HEK293T (cell line): ENCODE results near the gene FBXW7.

ENCODE experiments used
- ARNT ChIP-seq: fragments of 450-650 bp; IDR thresholded peaks from 2 replicates; pipeline ENCODE4 v1.6.1; 2017; ENCODE audit warnings: mild to moderate bottlenecking
- BHLHE40 ChIP-seq: fragments of 450-650 bp; IDR thresholded peaks from 2 replicates; pipeline ENCODE4 v1.6.1; 2016; ENCODE audit warnings: mild to moderate bottlenecking, moderate library complexity, borderline replicate concordance
- L3MBTL2 ChIP-seq: fragments of 450-650 bp; conservative IDR thresholded peaks from 2 replicates; pipeline ENCODE4 v1.6.1; 2016; ENCODE audit warnings: mild to moderate bottlenecking
- NFRKB ChIP-seq: fragments of 450-650 bp; IDR thresholded peaks from 2 replicates; pipeline ENCODE4 v1.6.1; 2016; ENCODE audit warnings: mild to moderate bottlenecking, moderate library complexity
- PKNOX1 ChIP-seq: fragments of 450-650 bp; IDR thresholded peaks from 2 replicates; pipeline ENCODE4 v1.6.1; 2016
- SP1 ChIP-seq: fragments of 450-650 bp; IDR thresholded peaks from 2 replicates; pipeline ENCODE4 v1.6.1; 2017
- SUZ12 ChIP-seq: fragments of 450-650 bp; IDR thresholded peaks from 2 replicates; pipeline ENCODE4 v1.6.1; 2016; ENCODE audit warnings: mild to moderate bottlenecking

GRCh38 chr4:152289541-152289940, 246.4 kb downstream of the FBXW7 start:
- TF ChIP-seq BHLHE40 (no peak), NFRKB (no peak), SP1 (no peak), PKNOX1 (no peak), SUZ12 (no peak), L3MBTL2 (no peak), ARNT (no peak)
